Osteoblast (primary cell): ENCODE results near the gene CEL. TPM values are rescaled to one million over a fixed set of nuclear protein-coding genes. Genes with fewer than 3 reads are reported as not detected.

Source experiments
- DNase-seq: peaks from one replicate; pipeline ENCODE4 v3.0.0; 2011; ENCODE audit warnings: low spot score, mixed read lengths; ENCODE audit not compliant: insufficient read length; ENCODE audit errors: missing footprints
- H2AFZ ChIP-seq: 2 replicates; pipeline ENCODE4 v1.6.0; 2011; ENCODE audit warnings: mild to moderate bottlenecking, low read length
- H3K27ac ChIP-seq: 2 replicates; pipeline ENCODE4 v1.5.1; 2011; ENCODE audit warnings: mild to moderate bottlenecking, low read depth, low read length, moderate library complexity
- H3K27me3 ChIP-seq: 2 replicates; pipeline ENCODE4 v1.6.0; 2012; ENCODE audit warnings: mild to moderate bottlenecking, control low read depth, inconsistent platforms, low read length, moderate library complexity; ENCODE audit not compliant: insufficient read depth
- H3K36me3 ChIP-seq: 2 replicates; pipeline ENCODE4 v1.5.1; 2011; ENCODE audit warnings: mild to moderate bottlenecking, low read length, control low read depth, moderate library complexity; ENCODE audit not compliant: insufficient read depth
- H3K4me1 ChIP-seq: 2 replicates; pipeline ENCODE4 v1.5.1; 2011; ENCODE audit warnings: mild to moderate bottlenecking, low read length, control low read depth, moderate library complexity; ENCODE audit not compliant: insufficient read depth
- H3K4me2 ChIP-seq: 2 replicates; pipeline ENCODE4 v1.6.0; 2011; ENCODE audit warnings: mild to moderate bottlenecking, low read length; ENCODE audit not compliant: insufficient read depth
- H3K4me3 ChIP-seq: fragments of 200-600 bp; sonication (generic); 3 replicates; pipeline ENCODE4 v1.5.1; 2012; ENCODE audit warnings: mild to moderate bottlenecking, low read length, inconsistent platforms; ENCODE audit not compliant: insufficient read depth
- H3K79me2 ChIP-seq: 2 replicates; pipeline ENCODE4 v1.6.0; 2012; ENCODE audit warnings: mild to moderate bottlenecking, low read length, control low read depth, inconsistent platforms; ENCODE audit not compliant: insufficient read depth
- H3K9me3 ChIP-seq: 2 replicates; pipeline ENCODE4 v1.5.1; 2011; ENCODE audit warnings: low read depth, low read length, control low read depth
- H4K20me1 ChIP-seq: 2 replicates; pipeline ENCODE4 v1.6.0; 2012; ENCODE audit warnings: mild to moderate bottlenecking, low read length, control low read depth; ENCODE audit not compliant: insufficient read depth
- total RNA-seq: library from RNA; depleted of rRNA; stranded (reverse); fragments of >200 nt; gene quantifications from 2 replicates; pipeline ENCODE4 v1.2.3, GENCODE V29; 2012
- TF ChIP-seq, protein P1 (sequence below): IDR thresholded peaks from 2 replicates; pipeline ENCODE4 v1.5.1; 2011; ENCODE audit warnings: mild to moderate bottlenecking, low read depth, low read length, moderate library complexity; ENCODE audit errors: extremely low read depth

CEL gene
- total RNA-seq, 1 donor: not detected

DNA sequence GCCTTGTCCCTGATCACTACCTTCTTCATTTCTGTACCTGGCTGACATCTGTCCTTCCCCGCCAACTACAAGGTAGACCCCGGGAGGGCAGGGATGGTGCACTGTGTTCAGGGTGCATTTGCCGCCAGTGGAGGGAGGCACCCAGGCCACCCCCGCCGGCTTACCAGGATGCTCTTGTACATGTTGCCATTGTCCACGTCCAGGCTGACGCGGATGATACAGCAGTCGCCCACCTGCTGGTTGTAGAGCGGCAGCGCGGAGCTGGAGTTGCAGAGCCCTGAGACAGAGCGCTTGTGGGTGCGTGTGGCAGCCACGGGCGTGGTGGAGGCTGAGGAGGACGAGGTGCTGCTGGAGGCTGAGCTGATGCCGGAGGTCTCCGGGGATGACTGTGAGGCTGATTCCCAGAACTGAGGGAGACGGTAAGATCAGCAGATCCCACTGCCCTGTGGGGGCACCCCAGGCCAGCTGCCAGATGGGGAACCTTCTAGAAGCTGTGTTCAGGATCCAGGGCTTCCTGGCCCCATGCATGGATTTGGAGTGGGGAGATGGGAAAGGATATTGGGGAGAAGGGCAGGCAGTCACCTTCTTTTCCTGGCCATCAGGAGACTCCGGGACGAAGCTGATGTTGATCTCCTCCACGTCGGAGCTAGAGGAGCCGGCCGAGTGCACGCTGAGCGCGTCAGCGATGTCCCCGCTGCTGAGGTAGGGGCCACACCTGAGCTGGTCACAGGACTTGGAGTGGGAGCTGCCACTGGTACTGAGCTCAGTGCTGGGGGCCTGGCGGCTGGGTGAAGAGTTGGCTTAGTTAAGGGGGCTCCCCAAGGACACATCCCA is 39.8 kb downstream of the CEL start:
- no peak overlapping the region for H3K27ac ChIP-seq
- peaks cover 42% of the 10 kb centered on the region for H3K36me3 ChIP-seq
- no peaks in the 10 kb centered on the region for H3K4me1 ChIP-seq
- H3K4me2 ChIP-seq: no peak overlapping the region
- no peak overlapping the region for H3K4me3 ChIP-seq
- H3K79me2 ChIP-seq: no peaks in the 10 kb centered on the region
- no peaks in the 10 kb centered on the region for H3K9me3 ChIP-seq
- H2AFZ ChIP-seq: no peak overlapping the region
- TF ChIP-seq, protein P1, sequence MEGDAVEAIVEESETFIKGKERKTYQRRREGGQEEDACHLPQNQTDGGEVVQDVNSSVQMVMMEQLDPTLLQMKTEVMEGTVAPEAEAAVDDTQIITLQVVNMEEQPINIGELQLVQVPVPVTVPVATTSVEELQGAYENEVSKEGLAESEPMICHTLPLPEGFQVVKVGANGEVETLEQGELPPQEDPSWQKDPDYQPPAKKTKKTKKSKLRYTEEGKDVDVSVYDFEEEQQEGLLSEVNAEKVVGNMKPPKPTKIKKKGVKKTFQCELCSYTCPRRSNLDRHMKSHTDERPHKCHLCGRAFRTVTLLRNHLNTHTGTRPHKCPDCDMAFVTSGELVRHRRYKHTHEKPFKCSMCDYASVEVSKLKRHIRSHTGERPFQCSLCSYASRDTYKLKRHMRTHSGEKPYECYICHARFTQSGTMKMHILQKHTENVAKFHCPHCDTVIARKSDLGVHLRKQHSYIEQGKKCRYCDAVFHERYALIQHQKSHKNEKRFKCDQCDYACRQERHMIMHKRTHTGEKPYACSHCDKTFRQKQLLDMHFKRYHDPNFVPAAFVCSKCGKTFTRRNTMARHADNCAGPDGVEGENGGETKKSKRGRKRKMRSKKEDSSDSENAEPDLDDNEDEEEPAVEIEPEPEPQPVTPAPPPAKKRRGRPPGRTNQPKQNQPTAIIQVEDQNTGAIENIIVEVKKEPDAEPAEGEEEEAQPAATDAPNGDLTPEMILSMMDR: no peak
- peak; percentile 45 for DNase-seq
- peaks cover 13% of the 10 kb centered on the region for H4K20me1 ChIP-seq
- no peaks in the 10 kb centered on the region for H3K27me3 ChIP-seq

DNA sequence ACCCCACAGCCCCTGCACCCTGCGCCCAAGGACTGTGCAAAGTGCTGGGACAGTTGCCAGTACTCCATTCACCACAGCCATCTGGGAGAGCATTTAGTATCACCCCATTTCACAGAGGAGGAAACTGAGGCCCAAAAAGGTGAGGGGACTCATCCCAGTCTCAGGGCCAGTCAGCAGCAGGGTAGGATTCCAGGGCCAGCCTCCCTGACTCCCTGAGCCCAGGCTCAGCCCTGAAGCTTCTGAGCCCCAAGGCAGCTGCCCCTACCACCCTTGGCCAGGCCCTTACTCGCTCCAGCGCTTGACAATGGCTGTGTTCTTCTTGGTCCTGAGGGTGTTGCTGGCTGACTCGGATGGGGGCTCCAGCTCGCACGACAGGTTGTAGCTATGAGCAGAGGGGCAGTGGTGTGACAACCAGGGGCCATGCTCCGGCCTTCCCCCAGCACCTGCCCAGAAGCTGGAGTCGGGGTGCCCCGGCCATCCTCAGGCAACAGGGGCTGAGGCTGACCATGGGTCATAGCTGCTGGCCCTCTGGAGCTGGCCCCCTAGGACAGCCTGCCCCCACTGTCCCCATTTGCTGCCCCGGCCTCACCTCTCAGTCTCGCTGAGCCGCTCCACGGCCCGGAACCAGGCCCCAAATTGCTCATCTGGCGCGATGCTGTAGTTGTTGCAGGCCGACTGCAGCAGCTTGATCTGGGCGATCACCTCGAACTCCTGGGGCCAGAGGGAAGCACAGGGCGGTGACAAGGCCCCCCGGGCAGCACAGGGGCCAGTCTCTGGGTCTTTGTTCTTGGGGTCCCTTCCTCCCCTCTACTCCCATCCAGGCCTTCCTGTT is 40.6 kb downstream of the CEL start:
- Histone ChIP-seq H3K4me1 (no peaks in the 10 kb centered on the region), H2AFZ (no peak overlapping the region), H3K79me2 (no peaks in the 10 kb centered on the region), H3K27me3 (no peaks in the 10 kb centered on the region), H4K20me1 (peaks cover 13% of the 10 kb centered on the region), H3K4me3 (no peak overlapping the region), H3K4me2 (no peak overlapping the region), H3K27ac (no peak overlapping the region), H3K9me3 (no peaks in the 10 kb centered on the region), H3K36me3 (peaks cover 40% of the 10 kb centered on the region)
- TF ChIP-seq, protein P1: no peak
- peak; percentile 80 for DNase-seq

DNA sequence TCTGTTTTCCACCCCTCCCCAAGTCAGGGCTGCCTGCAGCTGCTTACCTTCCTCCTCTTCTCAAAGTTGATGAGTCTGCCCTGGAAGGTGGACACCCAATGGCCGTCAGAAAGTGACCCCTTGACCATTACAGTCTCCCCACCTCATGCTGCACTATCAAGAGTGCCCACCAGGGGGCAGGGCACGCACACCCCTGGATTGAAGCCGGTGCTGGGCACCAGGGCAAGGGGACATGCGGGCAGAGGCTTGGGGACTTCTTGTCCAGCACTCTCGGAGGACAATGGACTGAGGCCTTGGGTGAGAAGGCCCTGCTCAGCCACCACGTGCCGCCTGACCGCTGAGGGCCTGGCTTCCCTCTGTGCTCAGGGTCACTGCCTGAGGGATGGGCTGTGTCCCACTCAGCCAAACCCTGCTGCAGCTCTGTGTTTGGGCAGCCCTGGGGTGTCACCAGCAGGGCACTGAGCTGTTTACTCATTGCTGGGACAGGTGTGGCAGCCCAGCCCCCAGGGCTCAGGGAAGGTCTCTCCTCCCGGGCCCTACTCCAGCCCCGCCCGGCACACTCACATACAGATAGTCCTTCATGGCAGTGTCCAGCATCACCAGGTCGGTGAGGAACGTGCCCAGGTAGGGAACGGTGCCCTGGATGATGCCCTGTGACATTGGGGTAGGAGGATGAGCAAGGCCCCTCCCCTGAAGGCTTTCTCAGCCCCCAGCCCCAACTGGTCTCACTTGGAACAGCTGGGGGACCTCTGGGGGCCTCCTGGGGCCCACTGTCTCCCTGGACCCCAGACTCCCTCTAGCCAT is 41.6 kb downstream of the CEL start:
- H3K36me3 ChIP-seq: peaks cover 40% of the 10 kb centered on the region
- no peak overlapping the region for H3K4me3 ChIP-seq
- H3K27me3 ChIP-seq: no peaks in the 10 kb centered on the region
- TF ChIP-seq, protein P1: peak; percentile 92
- H3K4me2 ChIP-seq: no peak overlapping the region
- H3K9me3 ChIP-seq: no peaks in the 10 kb centered on the region
- no peaks in the 10 kb centered on the region for H3K79me2 ChIP-seq
- H3K27ac ChIP-seq: no peak overlapping the region
- DNase-seq: peak; percentile 98
- peaks cover 13% of the 10 kb centered on the region for H4K20me1 ChIP-seq
- no peaks in the 10 kb centered on the region for H3K4me1 ChIP-seq
- no peak overlapping the region for H2AFZ ChIP-seq
